GM18499 (cell line): ENCODE results near the gene OR2AT4.
"Not testable (repeated sequence)": the region's sequence is repeated elsewhere in the genome, so short reads cannot be mapped to it uniquely, and the experiment has no call there.

Source experiments
- ATAC-seq: cut with Tn5 transposase; IDR thresholded peaks from one replicate; pipeline ENCODE4 v1.9.1; 2021; ENCODE audit warnings: moderate number of reproducible peaks; ENCODE audit not compliant: insufficient read depth, unreplicated experiment

Gene OR2AT4

GRCh38 chr11:75072582-75072981 lies 24.1 kb downstream of the OR2AT4 start:
- ATAC-seq, result no peak

- ATAC-seq, result no peak
Observed at GRCh38 chr11:75069473-75069872, 27.2 kb downstream of the OR2AT4 start.

- ATAC-seq, result no peak
Observed at GRCh38 chr11:75068993-75069392, 27.7 kb downstream of the OR2AT4 start.

GRCh38 chr11:75068559-75068958 lies 28.1 kb downstream of the OR2AT4 start:
- no peak for ATAC-seq

- no peak for ATAC-seq
Observed at GRCh38 chr11:75066061-75066460, 30.6 kb downstream of the OR2AT4 start.

- ATAC-seq, result no peak
Observed at GRCh38 chr11:75063741-75064314, 32.8 kb downstream of the OR2AT4 start.

- ATAC-seq, result no peak
Observed at GRCh38 chr11:75059299-75059698, 37.4 kb downstream of the OR2AT4 start.

GRCh38 chr11:75056814-75057213 lies 39.9 kb downstream of the OR2AT4 start:
- ATAC-seq, result no peak

- no peak for ATAC-seq
Observed at GRCh38 chr11:75055511-75055910, 41.2 kb downstream of the OR2AT4 start.

GRCh38 chr11:75052457-75052856 lies 44.2 kb downstream of the OR2AT4 start:
- ATAC-seq, result no peak

- ATAC-seq, result no peak
Observed at GRCh38 chr11:75051043-75051442, 45.6 kb downstream of the OR2AT4 start.

- no peak for ATAC-seq
Observed at GRCh38 chr11:75050516-75050915, 46.2 kb downstream of the OR2AT4 start.

GRCh38 chr11:75049501-75050266 lies 47.0 kb downstream of the OR2AT4 start:
- not testable (repeated sequence) for ATAC-seq

- no peak for ATAC-seq
Observed at GRCh38 chr11:75047191-75047590, 49.5 kb downstream of the OR2AT4 start.

- ATAC-seq, result not testable (repeated sequence)
Observed at GRCh38 chr11:75046668-75047067, 50.0 kb downstream of the OR2AT4 start.

GRCh38 chr11:75044381-75045170 lies 52.1 kb downstream of the OR2AT4 start:
- ATAC-seq, result not testable (repeated sequence)

- not testable (repeated sequence) for ATAC-seq
Observed at GRCh38 chr11:75041821-75042220, 54.9 kb downstream of the OR2AT4 start.

- no peak for ATAC-seq
Observed at GRCh38 chr11:75041263-75041662, 55.4 kb downstream of the OR2AT4 start.

- no peak for ATAC-seq
Observed at GRCh38 chr11:75040167-75040770, 56.4 kb downstream of the OR2AT4 start.

- no peak for ATAC-seq
Observed at GRCh38 chr11:75035911-75036565, 60.6 kb downstream of the OR2AT4 start.
